ENCODE measurements around the gene STOX1. TPM values are rescaled to one million over a fixed set of nuclear protein-coding genes. Genes with fewer than 3 reads are reported as not detected.

The STOX1 gene
- total RNA-seq, 1 donor from 2014 or later = 53.9 TPM

- Mint-ChIP-seq H3K27ac (no peak overlapping the region), H3K4me1 (peaks cover 24% of the 10 kb centered on the region)
- peak overlapping the region; percentile 98 for H3K4me2 ChIP-seq
Observed at GRCh38 chr10:68828833-68829232, 1.5 kb downstream of the STOX1 start.

GRCh38 chr10:68829521-68829920 is 2.2 kb downstream of the STOX1 start:
- no peak overlapping the region for H3K4me3 Mint-ChIP-seq
- peaks cover 24% of the 10 kb centered on the region for H3K4me1 Mint-ChIP-seq
- TF ChIP-seq EZH2phosphoT487 (IDR thresholded peaks at IDR 0.05) (no peak), CTCF (IDR thresholded peaks at IDR 0.05) (no peak), EZH2 (IDR thresholded peaks at IDR 0.05) (no peak)
- DNase-seq (ENCODE audit: low spot score) = no peak
- Histone ChIP-seq H3K4me2 (peak overlapping the region; percentile 98), H3F3A (ENCODE audit: low read depth) (peaks cover 41% of the 10 kb centered on the region), H3K36me3 (no peaks in the 10 kb centered on the region), H3K4me1 (peaks cover 24% of the 10 kb centered on the region), H3K79me2 (ENCODE audit: low read depth) (peaks cover 66% of the 10 kb centered on the region), H4K20me1 (ENCODE audit: low read depth) (no peaks in the 10 kb centered on the region), H3K9ac (no peak overlapping the region), H3K4me3 (peak overlapping the region; percentile 92), H3K27me3 (peaks cover 5% of the 10 kb centered on the region), H3K27ac (no peak overlapping the region), H2AFZ (replicated peaks) (no peak overlapping the region), H3K9me3 (ENCODE audit: low read depth) (no peaks in the 10 kb centered on the region)
- H3K27ac Mint-ChIP-seq = no peak overlapping the region
- no peaks in the 10 kb centered on the region for H3K36me3 Mint-ChIP-seq
- H3K27me3 Mint-ChIP-seq (ENCODE audit: insufficient read depth, low read depth) = peaks cover 6% of the 10 kb centered on the region
- no peaks in the 10 kb centered on the region for H3K9me3 Mint-ChIP-seq

More at GRCh38 chr10:68828833-68829232, 1.5 kb downstream of the STOX1 start:
- peaks cover 6% of the 10 kb centered on the region for H3K27me3 Mint-ChIP-seq (ENCODE audit: insufficient read depth, low read depth)
- Histone ChIP-seq H4K20me1 (ENCODE audit: low read depth) (no peaks in the 10 kb centered on the region), H3K9ac (no peak overlapping the region), H3F3A (ENCODE audit: low read depth) (peaks cover 39% of the 10 kb centered on the region), H3K79me2 (ENCODE audit: low read depth) (peaks cover 59% of the 10 kb centered on the region), H3K4me1 (peaks cover 22% of the 10 kb centered on the region), H3K9me3 (ENCODE audit: low read depth) (no peaks in the 10 kb centered on the region), H3K27ac (no peak overlapping the region), H3K4me3 (peak overlapping the region; percentile 92), H3K27me3 (peaks cover 5% of the 10 kb centered on the region), H2AFZ (replicated peaks) (no peak overlapping the region), H3K36me3 (no peaks in the 10 kb centered on the region)
- no peak for TF ChIP-seq CTCF (IDR thresholded peaks at IDR 0.05)
- no peak for TF ChIP-seq EZH2phosphoT487 (IDR thresholded peaks at IDR 0.05)
- no peak for TF ChIP-seq EZH2 (IDR thresholded peaks at IDR 0.05)
- no peak for DNase-seq (ENCODE audit: low spot score)
- H3K36me3 Mint-ChIP-seq = no peaks in the 10 kb centered on the region
- peak overlapping the region; percentile 85 for H3K4me3 Mint-ChIP-seq
- no peaks in the 10 kb centered on the region for H3K9me3 Mint-ChIP-seq

GRCh38 chr10:68829952-68830351 is 2.6 kb downstream of the STOX1 start:
- Mint-ChIP-seq H3K4me1 (peaks cover 24% of the 10 kb centered on the region), H3K27ac (no peak overlapping the region), H3K4me3 (no peak overlapping the region), H3K9me3 (no peaks in the 10 kb centered on the region), H3K36me3 (no peaks in the 10 kb centered on the region), H3K27me3 (ENCODE audit: insufficient read depth, low read depth) (peaks cover 6% of the 10 kb centered on the region)
- TF ChIP-seq CTCF (IDR thresholded peaks at IDR 0.05) (no peak), EZH2phosphoT487 (IDR thresholded peaks at IDR 0.05) (no peak), EZH2 (IDR thresholded peaks at IDR 0.05) (no peak)
- Histone ChIP-seq H3K9me3 (ENCODE audit: low read depth) (no peaks in the 10 kb centered on the region), H2AFZ (replicated peaks) (no peak overlapping the region), H3K4me1 (peaks cover 24% of the 10 kb centered on the region), H3K27ac (no peak overlapping the region), H3K27me3 (peaks cover 5% of the 10 kb centered on the region), H3F3A (ENCODE audit: low read depth) (peaks cover 41% of the 10 kb centered on the region), H3K36me3 (no peaks in the 10 kb centered on the region), H3K79me2 (ENCODE audit: low read depth) (peaks cover 70% of the 10 kb centered on the region), H4K20me1 (ENCODE audit: low read depth) (no peaks in the 10 kb centered on the region), H3K9ac (no peak overlapping the region), H3K4me2 (no peak overlapping the region), H3K4me3 (no peak overlapping the region)
- no peak for DNase-seq (ENCODE audit: low spot score)
